Measurements from ENCODE around the gene ONECUT1. TPM values are rescaled to one million over a fixed set of nuclear protein-coding genes. Genes with fewer than 3 reads are reported as not detected.

The ONECUT1 gene
- total RNA-seq, 1 donor from 2014 or later: 341 TPM

DNA sequence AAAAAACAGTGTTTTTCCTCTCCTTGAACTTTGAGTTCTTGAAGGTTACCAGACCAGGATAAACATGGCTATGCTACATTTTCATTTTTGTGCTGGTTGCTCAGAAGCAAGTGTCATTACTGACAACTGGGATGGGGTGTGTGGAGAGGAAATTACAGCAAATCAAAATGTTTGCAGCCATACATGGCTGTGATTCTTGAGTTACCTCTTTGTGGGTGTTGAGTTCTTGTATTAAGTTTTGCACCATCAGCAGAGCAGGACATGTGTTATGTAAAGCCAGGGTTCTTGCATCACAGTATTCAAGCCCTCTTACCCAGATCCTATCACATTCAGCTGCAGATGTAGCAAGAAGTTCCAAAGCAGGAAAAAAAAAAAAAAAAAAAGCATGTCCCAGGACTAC is 57.0 kb downstream of the ONECUT1 start:
- H3K4me3 Mint-ChIP-seq (ENCODE audit: low read depth): no peak overlapping the region
- no peak for TF ChIP-seq CTCF (IDR thresholded peaks at IDR 0.05; ENCODE audit: unreplicated experiment)
- DNase-seq (ENCODE audit: low spot score, unreplicated experiment): no peak
- no peaks in the 10 kb centered on the region for H3K27me3 Mint-ChIP-seq
- H3K9me3 Mint-ChIP-seq (ENCODE audit: low read depth): no peaks in the 10 kb centered on the region
- H3K36me3 Mint-ChIP-seq (ENCODE audit: insufficient read depth): no peaks in the 10 kb centered on the region
- no peaks in the 10 kb centered on the region for H3K4me1 Mint-ChIP-seq (ENCODE audit: low read depth)
- H3K27ac Mint-ChIP-seq: no peak overlapping the region

- Mint-ChIP-seq H3K4me3 (ENCODE audit: low read depth) (no peak overlapping the region), H3K27ac (no peak overlapping the region)
These were observed 57.6 kb downstream of the ONECUT1 start for GRCh38 chr15:52732551-52732950.

GRCh38 chr15:52731732-52732470 is 58.2 kb downstream of the ONECUT1 start:
- Mint-ChIP-seq H3K27ac (no peak overlapping the region), H3K27me3 (no peaks in the 10 kb centered on the region), H3K36me3 (ENCODE audit: insufficient read depth) (no peaks in the 10 kb centered on the region), H3K4me1 (ENCODE audit: low read depth) (no peaks in the 10 kb centered on the region), H3K9me3 (ENCODE audit: low read depth) (no peaks in the 10 kb centered on the region), H3K4me3 (ENCODE audit: low read depth) (no peak overlapping the region)
- TF ChIP-seq CTCF (IDR thresholded peaks at IDR 0.05; ENCODE audit: unreplicated experiment): no peak
- DNase-seq (ENCODE audit: low spot score, unreplicated experiment): no peak

More at GRCh38 chr15:52732551-52732950, 57.6 kb downstream of the ONECUT1 start:
- Mint-ChIP-seq H3K36me3 (ENCODE audit: insufficient read depth) (no peaks in the 10 kb centered on the region), H3K4me1 (ENCODE audit: low read depth) (no peaks in the 10 kb centered on the region), H3K9me3 (ENCODE audit: low read depth) (no peaks in the 10 kb centered on the region), H3K27me3 (no peaks in the 10 kb centered on the region)
- no peak for TF ChIP-seq CTCF (IDR thresholded peaks at IDR 0.05; ENCODE audit: unreplicated experiment)
- DNase-seq (ENCODE audit: low spot score, unreplicated experiment): no peak

DNA sequence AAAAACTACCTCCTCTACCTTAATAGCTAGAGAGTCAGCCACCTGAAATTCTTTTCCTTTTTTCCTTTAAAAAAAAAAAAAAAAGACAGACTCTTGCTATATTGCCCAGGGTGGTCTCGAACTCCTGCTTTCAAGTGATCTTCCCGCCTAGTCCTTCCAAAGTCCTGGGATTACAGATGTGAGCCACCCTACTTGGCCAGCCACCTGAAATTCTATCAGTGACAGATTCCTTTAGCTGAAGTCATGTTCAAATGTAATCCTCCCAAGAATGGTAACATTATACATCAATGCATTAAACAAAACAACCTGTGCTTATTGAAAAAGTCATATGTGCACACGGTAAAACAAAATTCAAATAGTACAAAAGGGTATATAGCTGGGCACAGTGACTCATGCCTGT is 59.1 kb downstream of the ONECUT1 start:
- H3K4me1 Mint-ChIP-seq (ENCODE audit: low read depth): no peaks in the 10 kb centered on the region
- no peaks in the 10 kb centered on the region for H3K9me3 Mint-ChIP-seq (ENCODE audit: low read depth)
- no peaks in the 10 kb centered on the region for H3K36me3 Mint-ChIP-seq (ENCODE audit: insufficient read depth)
- no peak overlapping the region for H3K4me3 Mint-ChIP-seq (ENCODE audit: low read depth)
- TF ChIP-seq CTCF (IDR thresholded peaks at IDR 0.05; ENCODE audit: unreplicated experiment): no peak
- no peak for DNase-seq (ENCODE audit: low spot score, unreplicated experiment)
- no peaks in the 10 kb centered on the region for H3K27me3 Mint-ChIP-seq
- no peak overlapping the region for H3K27ac Mint-ChIP-seq

- TF ChIP-seq CTCF (IDR thresholded peaks at IDR 0.05; ENCODE audit: unreplicated experiment): no peak
- H3K9me3 Mint-ChIP-seq (ENCODE audit: low read depth): no peaks in the 10 kb centered on the region
- no peak for DNase-seq (ENCODE audit: low spot score, unreplicated experiment)
- no peaks in the 10 kb centered on the region for H3K4me1 Mint-ChIP-seq (ENCODE audit: low read depth)
- H3K4me3 Mint-ChIP-seq (ENCODE audit: low read depth): no peak overlapping the region
- no peak overlapping the region for H3K27ac Mint-ChIP-seq
- no peaks in the 10 kb centered on the region for H3K27me3 Mint-ChIP-seq
- no peaks in the 10 kb centered on the region for H3K36me3 Mint-ChIP-seq (ENCODE audit: insufficient read depth)
These were observed 59.5 kb downstream of the ONECUT1 start for GRCh38 chr15:52730594-52730993.

All from progenitor cell of endocrine pancreas (in vitro differentiated cells).